Measurements from ENCODE around the gene PSMD14. TPM values are rescaled to one million over a fixed set of nuclear protein-coding genes. Genes with fewer than 3 reads are reported as not detected.

Gene PSMD14
- total and polyA plus RNA-seq, 2 of the 8 experiments (the other 6 are each of a cell fraction or from before 2014, with no cell fraction given), result 53.9 to 88.7 TPM

GRCh38 chr2:161407597-161407996, 99.4 kb downstream of the PSMD14 start:
- Histone ChIP-seq H4K91ac (replicated peaks; ENCODE audit: insufficient read length, low read length) (no peak overlapping the region), H2BK15ac (ENCODE audit: low read length) (no peak overlapping the region), H3K4ac (replicated peaks; ENCODE audit: insufficient read length, low read depth, low read length) (no peak overlapping the region), H3K27ac (ENCODE audit: low read depth, low read length) (no peak overlapping the region), H3K23me2 (ENCODE audit: low read depth, low read length) (no peaks in the 10 kb centered on the region), H2BK12ac (ENCODE audit: low read depth, low read length) (no peak overlapping the region), H3K79me1 (ENCODE audit: low read depth, low read length) (no peaks in the 10 kb centered on the region), H2AFZ (ENCODE audit: low read length) (no peak overlapping the region), H2AK5ac (ENCODE audit: low read depth, low read length) (no peak overlapping the region), H3K4me1 (replicated peaks in 1 of 4; ENCODE audit: control insufficient read depth in 3 of 4, insufficient read depth in 4 of 4, low read length in 3 of 4) (no peaks in the 10 kb centered on the region), H3K23ac (ENCODE audit: insufficient read length) (no peak overlapping the region), H2BK120ac (replicated peaks; ENCODE audit: low read depth, low read length) (no peak overlapping the region), H3K4me2 (ENCODE audit: insufficient read depth in 1 of 2, low read depth in 2 of 2, low read length in 2 of 2) (no peak overlapping the region), H2BK5ac (ENCODE audit: low read depth, low read length) (no peak overlapping the region), H3K9ac (replicated peaks in 1 of 4; ENCODE audit: extremely low read depth in 1 of 4, low read depth in 3 of 4, low read length in 3 of 4) (no peak overlapping the region), H4K8ac (ENCODE audit: extremely low read depth, insufficient read depth, low read length) (no peak overlapping the region), H3K36me3 (ENCODE audit: control insufficient read depth in 2 of 4, insufficient read depth in 4 of 4, low read length in 3 of 4) (peaks cover 0 to 8% (median 1%) of the 10 kb centered on the region in 4 experiments; a peak in 2 of 8 replicates), H3K4me3 (ENCODE audit: extremely low read depth in 1 of 4, insufficient read depth in 2 of 4, low read depth in 3 of 4, low read length in 4 of 4) (no peak overlapping the region), H3K18ac (ENCODE audit: extremely low read depth, low read length) (no peak overlapping the region), H3K27me3 (replicated peaks in 1 of 4; ENCODE audit: control insufficient read depth in 3 of 4, extremely low read depth in 1 of 4, insufficient read depth in 3 of 4, low read length in 3 of 4) (no peaks in the 10 kb centered on the region; a peak in 1 of 7 replicates), H3K79me2 (ENCODE audit: control insufficient read depth in 1 of 2, insufficient read depth in 2 of 2, low read length in 2 of 2) (no peaks in the 10 kb centered on the region), H4K20me1 (replicated peaks in 1 of 2; ENCODE audit: control insufficient read depth in 1 of 2, insufficient read depth in 2 of 2, low read length in 2 of 2) (no peaks in the 10 kb centered on the region), H3K9me3 (ENCODE audit: insufficient read depth in 2 of 2, low read depth in 1 of 2, low read length in 1 of 2) (no peaks in the 10 kb centered on the region), H4K5ac (ENCODE audit: insufficient read length, low read depth, low read length) (no peak overlapping the region), H3K14ac (ENCODE audit: insufficient read length) (no peak overlapping the region), H3K56ac (replicated peaks; ENCODE audit: insufficient read length, low read depth, low read length) (no peak overlapping the region), H2BK20ac (ENCODE audit: low read length) (no peak overlapping the region)
- TF ChIP-seq ASH2L (IDR thresholded peaks at IDR 0.05; ENCODE audit: low read length) (no peak), KDM4A (IDR thresholded peaks at IDR 0.05; ENCODE audit: low read depth, low read length, severe bottlenecking) (no peak), GABPA (IDR thresholded peaks at IDR 0.05; ENCODE audit: borderline replicate concordance, insufficient read depth, low read length) (no peak)
- ChIA-PET POLR2A (ENCODE audit: partially characterized antibody) (no interaction called here), CTCF (ENCODE audit: partially characterized antibody) (interaction anchor here (0.8 kb wide), 1 partner anchor 20 kb away, joined by 3 read pairs; no protein-coding TSS in a partner anchor)
- DNase-seq (ENCODE audit: low read depth in 1 of 2, low spot score in 2 of 2), result no peak
- 88% methylated on average over 2 of the region's 2 CpGs; no CpG with 5 or more reads in 1 of the 2 experiments for WGBS, 2 experiments (ENCODE audit: extremely low coverage in 1 of 2, insufficient coverage in 1 of 2, insufficient read length in 1 of 2, insufficient replicate concordance in 2 of 2, low coverage in 1 of 2, low lambda C conversion rate in 2 of 2, missing lambda C conversion rate in 1 of 2)
- no peak for FAIRE-seq

Measured in H1 (cell line).